ENCODE data around the gene TBC1D2B.

TBC1D2B gene

DNA sequence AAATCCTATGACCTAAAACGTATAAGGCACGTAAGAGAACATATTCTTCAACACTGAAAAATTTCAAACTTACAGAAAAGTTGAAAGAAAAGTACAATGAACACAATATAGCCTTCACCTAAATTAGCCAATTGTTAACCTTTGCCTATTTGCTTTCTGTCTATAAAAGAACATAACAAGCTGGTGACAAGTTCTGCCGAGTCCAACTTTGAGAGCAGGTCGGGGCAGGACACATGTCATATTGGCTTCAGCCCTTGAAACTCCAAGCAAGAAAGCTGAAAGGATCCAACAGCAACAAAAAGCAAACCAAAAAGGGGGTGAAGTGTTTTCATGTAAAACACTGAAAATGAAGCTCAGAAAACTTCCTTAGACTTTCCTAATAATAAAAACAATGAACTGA, 59.1 kb downstream of the TBC1D2B start (continued):
- TF ChIP-seq, protein P1, sequence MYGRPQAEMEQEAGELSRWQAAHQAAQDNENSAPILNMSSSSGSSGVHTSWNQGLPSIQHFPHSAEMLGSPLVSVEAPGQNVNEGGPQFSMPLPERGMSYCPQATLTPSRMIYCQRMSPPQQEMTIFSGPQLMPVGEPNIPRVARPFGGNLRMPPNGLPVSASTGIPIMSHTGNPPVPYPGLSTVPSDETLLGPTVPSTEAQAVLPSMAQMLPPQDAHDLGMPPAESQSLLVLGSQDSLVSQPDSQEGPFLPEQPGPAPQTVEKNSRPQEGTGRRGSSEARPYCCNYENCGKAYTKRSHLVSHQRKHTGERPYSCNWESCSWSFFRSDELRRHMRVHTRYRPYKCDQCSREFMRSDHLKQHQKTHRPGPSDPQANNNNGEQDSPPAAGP (tag by site-specific recombination; IDR thresholded peaks at IDR 0.05): no peak
- TF ChIP-seq ZFP41 (tag by site-specific recombination; IDR thresholded peaks at IDR 0.05; ENCODE audit: borderline replicate concordance) (no peak), ZNF423 (tag by site-specific recombination; IDR thresholded peaks at IDR 0.05) (no peak)

DNA sequence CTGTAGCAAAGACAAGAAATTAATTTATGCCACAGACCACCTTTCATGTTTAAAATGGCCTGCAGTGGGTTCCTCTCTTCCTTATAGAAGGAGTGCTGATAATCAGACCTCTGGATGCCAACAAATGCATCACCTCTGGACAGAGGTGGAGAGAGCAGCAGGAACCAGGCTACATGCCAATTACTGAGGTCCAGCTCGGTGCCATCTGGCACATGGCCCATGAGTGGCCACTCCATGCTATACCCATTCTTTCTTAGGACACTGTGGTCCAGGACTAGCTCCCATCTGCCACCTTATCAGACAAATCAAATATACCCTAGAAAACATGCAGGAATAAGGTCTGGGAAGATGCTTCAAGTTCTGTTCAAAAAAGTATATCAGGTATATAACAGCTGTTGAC, 60.7 kb downstream of the TBC1D2B start:
- Histone ChIP-seq H3K36me3 (ENCODE audit: control insufficient read depth in 2 of 2, insufficient read depth in 1 of 2, low read length in 2 of 2) (peaks cover 18 to 66% of the 10 kb centered on the region in 2 experiments), H3K4me3 (ENCODE audit: low read depth, low read length) (no peak overlapping the region), H3K27ac (ENCODE audit: extremely low read depth, low read depth, low read length) (no peak overlapping the region), H3K9me3 (ENCODE audit: control insufficient read depth, insufficient read depth, low read depth, low read length) (no peaks in the 10 kb centered on the region), H3K4me1 (ENCODE audit: control insufficient read depth, insufficient read depth, low read length) (no peaks in the 10 kb centered on the region)
- TF ChIP-seq ZNF169 (tag by site-specific recombination; IDR thresholded peaks at IDR 0.05) (no peak), ZNF174 (tag by site-specific recombination; IDR thresholded peaks at IDR 0.05) (no peak), SP7 (tag by site-specific recombination; IDR thresholded peaks at IDR 0.05) (no peak), GLI4 (tag by site-specific recombination; IDR thresholded peaks at IDR 0.05) (no peak)
- ChIA-PET CTCF (interaction anchor here (1.5 kb wide), 2 partner anchors 50 to 92 kb away, joined by 5 to 8 read pairs; no protein-coding TSS in a partner anchor), POLR2A (no interaction called here)

DNA sequence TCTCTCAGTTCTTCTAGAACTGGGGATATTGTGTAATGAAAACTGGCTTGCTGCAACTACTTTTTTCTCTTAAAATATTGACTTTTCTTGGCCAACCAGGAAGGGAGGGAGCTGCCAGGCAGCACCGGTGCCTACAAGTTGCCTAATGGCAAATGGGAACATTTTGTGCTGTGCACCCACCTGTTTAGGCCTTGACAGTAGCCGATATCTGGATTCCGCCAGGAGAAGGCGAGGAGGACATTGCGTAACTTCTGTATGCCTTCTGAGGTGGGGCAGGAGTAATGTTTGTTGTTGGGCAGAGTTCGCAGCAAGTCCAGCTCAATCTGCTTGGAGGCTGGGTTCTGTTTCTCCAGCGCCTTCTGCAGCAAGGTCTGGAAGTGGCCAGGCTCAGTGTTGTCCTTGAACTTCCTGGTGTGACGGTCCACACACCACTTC, 64.9 kb downstream of the TBC1D2B start:
- Histone ChIP-seq H3K4me1 (ENCODE audit: control insufficient read depth, insufficient read depth, low read length) (no peaks in the 10 kb centered on the region), H3K36me3 (ENCODE audit: control insufficient read depth in 2 of 2, insufficient read depth in 1 of 2, low read length in 2 of 2) (peaks cover 25 to 78% of the 10 kb centered on the region in 2 experiments), H3K9me3 (ENCODE audit: control insufficient read depth, insufficient read depth, low read depth, low read length) (no peaks in the 10 kb centered on the region), H3K4me3 (ENCODE audit: low read depth, low read length) (no peak overlapping the region), H3K27ac (ENCODE audit: extremely low read depth, low read depth, low read length) (no peak overlapping the region)
- TF ChIP-seq SCRT2 (tag by site-specific recombination; IDR thresholded peaks at IDR 0.05) (0 out of 2 replicates have a peak, but pooled peaks have one; percentile 19), ZNF707 (tag by site-specific recombination; IDR thresholded peaks at IDR 0.05) (no peak), ZNF600 (tag by site-specific recombination; IDR thresholded peaks at IDR 0.05) (peak; percentile 38; the same call in 1 of the 2 replicates)
- ChIA-PET CTCF (interaction anchor here (1.2 to 1.5 kb wide), 2 partner anchors 13 to 54 kb away, joined by 3 to 7 read pairs; no protein-coding TSS in a partner anchor), POLR2A (no interaction called here)

GRCh38 chr15:78010067-78010466, 67.4 kb downstream of the TBC1D2B start:
- POLR2A ChIA-PET: interaction anchor here (0.6 to 0.7 kb wide), 2 partner anchors 17 to 712 kb away, joined by 5 read pairs; no protein-coding TSS in a partner anchor
- no peak overlapping the region for H3K4me3 ChIP-seq (ENCODE audit: low read depth, low read length)
- TF ChIP-seq ZNF112 (tag by site-specific recombination; IDR thresholded peaks at IDR 0.05) (no peak), REPIN1 (tag by site-specific recombination; IDR thresholded peaks at IDR 0.05; ENCODE audit: low read depth) (no peak), ZNF423 (tag by site-specific recombination; IDR thresholded peaks at IDR 0.05) (no peak), HOXA7 (CRISPR knock-in tag; IDR thresholded peaks at IDR 0.05; ENCODE audit: borderline replicate concordance) (no peak), ZNF529 (tag by site-specific recombination; IDR thresholded peaks at IDR 0.05; ENCODE audit: insufficient replicate concordance) (no peak), ZNF677 (tag by site-specific recombination; IDR thresholded peaks at IDR 0.05) (no peak), ZNF791 (tag by site-specific recombination; IDR thresholded peaks at IDR 0.05) (no peak), KLF10 (tag by site-specific recombination; IDR thresholded peaks at IDR 0.05) (no peak), ZNF335 (tag by site-specific recombination; conservative IDR thresholded peaks at IDR 0.05) (no peak)
- H3K9me3 ChIP-seq (ENCODE audit: control insufficient read depth, insufficient read depth, low read depth, low read length): no peaks in the 10 kb centered on the region
- peaks cover 2% of the 10 kb centered on the region; the same call in 1 of the 2 replicates for H3K4me1 ChIP-seq (ENCODE audit: control insufficient read depth, insufficient read depth, low read length)
- no peak overlapping the region for H3K27ac ChIP-seq (ENCODE audit: extremely low read depth, low read depth, low read length)
- CTCF ChIA-PET: interaction anchor here (0.6 to 2.7 kb wide), 5 partner anchors 51 to 469 kb away, joined by 3 to 12 read pairs (median 4); partner anchors contain the start of gene CIB2
- H3K36me3 ChIP-seq (ENCODE audit: control insufficient read depth in 2 of 2, insufficient read depth in 1 of 2, low read length in 2 of 2): peaks cover 25 to 77% of the 10 kb centered on the region in 2 experiments

All from HEK293 (cell line).